GM19395 (cell line): ENCODE measurements around the gene GLT8D2.

Experiments
- ATAC-seq: cut with Tn5 transposase; IDR thresholded peaks from one replicate; pipeline ENCODE4 v1.9.1; 2021; ENCODE audit warnings: mild to moderate bottlenecking, moderate library complexity; ENCODE audit not compliant: unreplicated experiment

Gene GLT8D2

GRCh38 chr12:104049903-104050356 lies at the start of gene GLT8D2:
Gene GLT8D2 (minus strand): TSS chr12:104050187. CDS start chr12:104019648, 30,539 bp downstream.
- ATAC-seq = no peak

GRCh38 chr12:104097954-104098353 lies 48.0 kb upstream of the GLT8D2 start:
- ATAC-seq = no peak

GRCh38 chr12:104095289-104095688 lies 45.3 kb upstream of the GLT8D2 start:
- ATAC-seq = no peak

GRCh38 chr12:104094284-104094683 lies 44.3 kb upstream of the GLT8D2 start:
- ATAC-seq = no peak

GRCh38 chr12:104091136-104091535 lies 41.1 kb upstream of the GLT8D2 start:
- no peak for ATAC-seq

- ATAC-seq = no peak
Observed at GRCh38 chr12:104090685-104091084, 40.7 kb upstream of the GLT8D2 start.

GRCh38 chr12:104083769-104084475 lies 33.9 kb upstream of the GLT8D2 start:
- peak; percentile 92 for ATAC-seq

GRCh38 chr12:104080764-104081163 lies 30.8 kb upstream of the GLT8D2 start:
- ATAC-seq = no peak

GRCh38 chr12:104079024-104079423 lies 29.0 kb upstream of the GLT8D2 start:
- no peak for ATAC-seq

GRCh38 chr12:104073699-104074098 lies 23.7 kb upstream of the GLT8D2 start:
- ATAC-seq = no peak

GRCh38 chr12:104072099-104072498 lies 22.1 kb upstream of the GLT8D2 start:
- no peak for ATAC-seq

- peak; percentile 15 for ATAC-seq
Observed at GRCh38 chr12:104064842-104065427, 14.9 kb upstream of the GLT8D2 start.

- peak; percentile 84 for ATAC-seq
Observed at GRCh38 chr12:104064031-104064841, 14.2 kb upstream of the GLT8D2 start, which contains the start of gene HCFC2. Gene HCFC2 (plus strand): TSS chr12:104064531. CDS start chr12:104064561, 30 bp downstream.

- ATAC-seq = peak; percentile 52
Observed at GRCh38 chr12:104063712-104064030, 13.7 kb upstream of the GLT8D2 start.

GRCh38 chr12:104060791-104061190 lies 10.8 kb upstream of the GLT8D2 start:
- no peak for ATAC-seq

- no peak for ATAC-seq
Observed at GRCh38 chr12:104059963-104060362, 10.0 kb upstream of the GLT8D2 start.

- ATAC-seq = no peak
Observed at GRCh38 chr12:104058802-104059201, 8.8 kb upstream of the GLT8D2 start.

- no peak for ATAC-seq
Observed at GRCh38 chr12:104057771-104058197, 7.8 kb upstream of the GLT8D2 start.

GRCh38 chr12:104056419-104056972 lies 6.5 kb upstream of the GLT8D2 start:
- no peak for ATAC-seq

GRCh38 chr12:104055686-104056388 lies 5.8 kb upstream of the GLT8D2 start:
- ATAC-seq = no peak
